ENCODE data around the gene BNIPL. TPM values are rescaled to one million over a fixed set of nuclear protein-coding genes. Genes with fewer than 3 reads are reported as not detected.

BNIPL gene
- total RNA-seq, 4 donors from 2014 or later = 0.70 to 8.4 (median 3.6) TPM; not detected in 1

DNA sequence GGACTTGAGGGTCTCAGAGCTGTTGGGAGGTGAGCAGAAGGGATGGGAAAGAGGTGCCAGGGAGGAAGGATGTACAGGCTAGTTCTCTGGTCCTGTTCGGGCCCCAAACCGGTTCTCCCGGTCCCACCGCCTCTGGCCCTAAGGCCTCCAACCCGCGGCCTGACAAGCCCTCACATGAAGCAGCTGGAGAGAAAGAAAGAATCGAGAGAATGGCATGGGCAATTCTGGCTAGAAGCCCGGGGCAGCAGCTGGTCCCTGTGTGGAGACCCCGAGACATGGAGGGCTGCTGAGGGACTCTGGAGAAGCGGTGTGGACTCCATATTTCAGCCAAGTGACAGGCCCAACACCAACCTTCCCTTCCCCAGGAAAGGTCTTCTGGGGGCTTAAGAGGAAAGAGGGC lies 22.3 kb downstream of the BNIPL start:
- TF ChIP-seq, protein P1, sequence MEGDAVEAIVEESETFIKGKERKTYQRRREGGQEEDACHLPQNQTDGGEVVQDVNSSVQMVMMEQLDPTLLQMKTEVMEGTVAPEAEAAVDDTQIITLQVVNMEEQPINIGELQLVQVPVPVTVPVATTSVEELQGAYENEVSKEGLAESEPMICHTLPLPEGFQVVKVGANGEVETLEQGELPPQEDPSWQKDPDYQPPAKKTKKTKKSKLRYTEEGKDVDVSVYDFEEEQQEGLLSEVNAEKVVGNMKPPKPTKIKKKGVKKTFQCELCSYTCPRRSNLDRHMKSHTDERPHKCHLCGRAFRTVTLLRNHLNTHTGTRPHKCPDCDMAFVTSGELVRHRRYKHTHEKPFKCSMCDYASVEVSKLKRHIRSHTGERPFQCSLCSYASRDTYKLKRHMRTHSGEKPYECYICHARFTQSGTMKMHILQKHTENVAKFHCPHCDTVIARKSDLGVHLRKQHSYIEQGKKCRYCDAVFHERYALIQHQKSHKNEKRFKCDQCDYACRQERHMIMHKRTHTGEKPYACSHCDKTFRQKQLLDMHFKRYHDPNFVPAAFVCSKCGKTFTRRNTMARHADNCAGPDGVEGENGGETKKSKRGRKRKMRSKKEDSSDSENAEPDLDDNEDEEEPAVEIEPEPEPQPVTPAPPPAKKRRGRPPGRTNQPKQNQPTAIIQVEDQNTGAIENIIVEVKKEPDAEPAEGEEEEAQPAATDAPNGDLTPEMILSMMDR (IDR thresholded peaks at IDR 0.05) = no peak
- no peak for TF ChIP-seq POLR2A (IDR thresholded peaks at IDR 0.05)
- Histone ChIP-seq H3K4me1 (peaks cover 0 to 33% (median 16%) of the 10 kb centered on the region in 4 donors), H3K4me3 (peak overlapping the region; percentile 72 to 94 (median 87)), H3K9me3 (no peaks in the 10 kb centered on the region), H3K36me3 (peaks cover 0 to 22% (median 5%) of the 10 kb centered on the region in 3 donors), H3K27ac (peak overlapping the region; percentile 94 to 96 (median 96)), H3K27me3 (no peaks in the 10 kb centered on the region)
- peak in 2 of 3 donors; percentile 53 to 56 for DNase-seq

DNA sequence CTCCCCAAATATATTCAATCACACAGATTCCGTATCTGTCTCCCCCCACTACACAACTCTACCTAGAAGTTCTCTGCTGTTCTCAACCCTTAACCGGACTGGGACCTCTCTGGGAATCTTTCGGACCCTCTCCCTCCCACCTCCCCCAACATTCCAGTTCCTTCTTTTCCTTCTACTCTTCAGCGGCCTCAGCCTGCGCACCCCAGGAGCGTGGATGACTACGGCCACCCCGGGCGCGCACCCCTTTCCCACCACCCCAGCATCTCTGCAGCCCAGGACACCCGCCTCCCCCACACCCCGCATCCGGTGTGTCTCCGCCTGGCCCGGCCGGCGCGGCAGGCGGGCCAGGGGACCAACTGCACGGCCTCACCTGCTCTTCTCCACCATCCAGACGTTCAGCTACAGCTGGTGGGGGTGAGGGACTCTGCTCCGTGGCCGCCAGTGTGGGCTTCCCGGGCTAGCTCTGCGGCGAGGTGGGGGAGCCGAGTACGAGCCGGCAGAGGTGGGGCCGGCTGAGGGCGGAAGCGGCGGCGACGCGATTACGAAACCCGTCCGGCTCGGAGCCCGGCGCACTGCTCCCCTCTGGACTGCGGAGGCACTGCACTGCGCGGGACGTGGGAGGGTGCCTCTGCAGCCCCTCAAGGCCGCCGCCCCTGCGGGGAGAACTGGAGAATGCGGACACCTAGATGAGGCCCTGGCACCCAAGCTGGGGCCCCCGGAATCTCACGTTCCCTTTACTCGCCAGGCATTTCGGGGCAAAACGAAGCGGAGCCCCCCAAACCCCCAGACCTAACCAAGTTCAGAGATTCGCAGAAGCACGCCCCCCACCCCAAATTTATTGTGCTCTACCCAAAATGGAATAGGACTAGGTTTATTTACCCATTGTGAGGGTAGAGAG lies 23.0 kb downstream of the BNIPL start, which contains the start of gene CDC42SE1:
TSS of gene CDC42SE1 (minus strand) at position 514 of the 898 bp plus-strand sequence. CDS start 3,892 bp downstream, outside the sequence.
- peak; percentile 83 to 89 for TF ChIP-seq POLR2A (IDR thresholded peaks at IDR 0.05)
- TF ChIP-seq, protein P1 (IDR thresholded peaks at IDR 0.05) = peak; percentile 77 to 95 (median 90)
- peaks cover 0 to 33% (median 16%) of the 10 kb centered on the region in 4 donors for H3K4me1 ChIP-seq
- H3K27me3 ChIP-seq = no peaks in the 10 kb centered on the region
- DNase-seq = peak; percentile 84 to 92 (median 89)
- H3K27ac ChIP-seq = peak within 1 kb of the TSS; percentile 94 to 96 (median 96)
- peaks cover 0 to 15% (median 5%) of the 10 kb centered on the region in 3 donors for H3K36me3 ChIP-seq
- no peaks in the 10 kb centered on the region for H3K9me3 ChIP-seq
- H3K4me3 ChIP-seq = peak within 1 kb of the TSS; percentile 72 to 94 (median 87)

GRCh38 chr1:151060007-151060656 lies 23.7 kb downstream of the BNIPL start, which contains the start of gene MLLT11:
MLLT11 (plus strand) TSS chr1:151060397; CDS start chr1:151067225, 6,828 bp downstream.
- no peaks in the 10 kb centered on the region for H3K27me3 ChIP-seq
- H3K4me3 ChIP-seq = peak within 1 kb of the TSS; percentile 72 to 94 (median 87)
- DNase-seq = peak; percentile 50 to 59 (median 52)
- peak within 1 kb of the TSS; percentile 94 to 96 (median 96) for H3K27ac ChIP-seq
- H3K4me1 ChIP-seq = peaks cover 0 to 30% (median 14%) of the 10 kb centered on the region in 4 donors
- TF ChIP-seq, protein P1 (IDR thresholded peaks at IDR 0.05) = no peak
- no peak for TF ChIP-seq POLR2A (IDR thresholded peaks at IDR 0.05)
- peaks cover 0 to 7% (median 0%) of the 10 kb centered on the region in 3 donors for H3K36me3 ChIP-seq
- H3K9me3 ChIP-seq = no peaks in the 10 kb centered on the region

GRCh38 chr1:151060657-151061421 lies 24.5 kb downstream of the BNIPL start:
- H3K27ac ChIP-seq = peak overlapping the region in 2 of 4 donors; percentile 95 to 96
- peak overlapping the region in 3 of 4 donors; percentile 72 to 94 (median 88) for H3K4me3 ChIP-seq
- no peaks in the 10 kb centered on the region for H3K9me3 ChIP-seq
- TF ChIP-seq, protein P1 (IDR thresholded peaks at IDR 0.05) = no peak
- TF ChIP-seq POLR2A (IDR thresholded peaks at IDR 0.05) = no peak
- H3K27me3 ChIP-seq = no peaks in the 10 kb centered on the region
- H3K36me3 ChIP-seq = peaks cover 0 to under 1% (median 0%) of the 10 kb centered on the region in 3 donors
- DNase-seq = no peak
- H3K4me1 ChIP-seq = peaks cover 0 to 25% (median 7%) of the 10 kb centered on the region in 4 donors

GRCh38 chr1:151061704-151062103 lies 25.3 kb downstream of the BNIPL start:
- no peak overlapping the region for H3K4me3 ChIP-seq
- no peaks in the 10 kb centered on the region for H3K9me3 ChIP-seq
- H3K27me3 ChIP-seq = no peaks in the 10 kb centered on the region
- no peak overlapping the region for H3K27ac ChIP-seq
- H3K36me3 ChIP-seq = no peaks in the 10 kb centered on the region
- DNase-seq = no peak
- TF ChIP-seq, protein P1 (IDR thresholded peaks at IDR 0.05) = no peak
- no peak for TF ChIP-seq POLR2A (IDR thresholded peaks at IDR 0.05)
- H3K4me1 ChIP-seq = peaks cover 0 to 16% (median 4%) of the 10 kb centered on the region in 4 donors
